IPS-18a (cell line): ENCODE measurements around the gene NIBAN1.
"Not testable (repeated sequence)": the region's sequence is repeated elsewhere in the genome, so short reads cannot be mapped to it uniquely, and the experiment has no call there.

Experiments used
- H3K27ac ChIP-seq: one replicate; pipeline ENCODE4 v1.5.1; 2013; ENCODE audit warnings: low read length
- H3K27me3 ChIP-seq: one replicate; pipeline ENCODE4 v1.6.1; 2013; ENCODE audit warnings: mild to moderate bottlenecking, low read length; ENCODE audit not compliant: control insufficient read depth, insufficient read depth
- H3K36me3 ChIP-seq: one replicate; pipeline ENCODE4 v1.6.1; 2013; ENCODE audit warnings: low read depth, low read length; ENCODE audit not compliant: control insufficient read depth
- H3K4me1 ChIP-seq: one replicate; pipeline ENCODE4 v1.6.1; 2013; ENCODE audit warnings: low read depth, low read length; ENCODE audit not compliant: control insufficient read depth
- H3K4me3 ChIP-seq: one replicate; pipeline ENCODE4 v1.5.1; 2013; ENCODE audit warnings: low read length
- H3K9ac ChIP-seq: one replicate; pipeline ENCODE4 v1.6.1; 2013; ENCODE audit warnings: mild to moderate bottlenecking, low read length, moderate library complexity
- H3K9me3 ChIP-seq: one replicate; pipeline ENCODE4 v1.6.1; 2013; ENCODE audit warnings: low read depth, low read length; ENCODE audit not compliant: control insufficient read depth

Gene NIBAN1, protein sequence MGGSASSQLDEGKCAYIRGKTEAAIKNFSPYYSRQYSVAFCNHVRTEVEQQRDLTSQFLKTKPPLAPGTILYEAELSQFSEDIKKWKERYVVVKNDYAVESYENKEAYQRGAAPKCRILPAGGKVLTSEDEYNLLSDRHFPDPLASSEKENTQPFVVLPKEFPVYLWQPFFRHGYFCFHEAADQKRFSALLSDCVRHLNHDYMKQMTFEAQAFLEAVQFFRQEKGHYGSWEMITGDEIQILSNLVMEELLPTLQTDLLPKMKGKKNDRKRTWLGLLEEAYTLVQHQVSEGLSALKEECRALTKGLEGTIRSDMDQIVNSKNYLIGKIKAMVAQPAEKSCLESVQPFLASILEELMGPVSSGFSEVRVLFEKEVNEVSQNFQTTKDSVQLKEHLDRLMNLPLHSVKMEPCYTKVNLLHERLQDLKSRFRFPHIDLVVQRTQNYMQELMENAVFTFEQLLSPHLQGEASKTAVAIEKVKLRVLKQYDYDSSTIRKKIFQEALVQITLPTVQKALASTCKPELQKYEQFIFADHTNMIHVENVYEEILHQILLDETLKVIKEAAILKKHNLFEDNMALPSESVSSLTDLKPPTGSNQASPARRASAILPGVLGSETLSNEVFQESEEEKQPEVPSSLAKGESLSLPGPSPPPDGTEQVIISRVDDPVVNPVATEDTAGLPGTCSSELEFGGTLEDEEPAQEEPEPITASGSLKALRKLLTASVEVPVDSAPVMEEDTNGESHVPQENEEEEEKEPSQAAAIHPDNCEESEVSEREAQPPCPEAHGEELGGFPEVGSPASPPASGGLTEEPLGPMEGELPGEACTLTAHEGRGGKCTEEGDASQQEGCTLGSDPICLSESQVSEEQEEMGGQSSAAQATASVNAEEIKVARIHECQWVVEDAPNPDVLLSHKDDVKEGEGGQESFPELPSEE

DNA sequence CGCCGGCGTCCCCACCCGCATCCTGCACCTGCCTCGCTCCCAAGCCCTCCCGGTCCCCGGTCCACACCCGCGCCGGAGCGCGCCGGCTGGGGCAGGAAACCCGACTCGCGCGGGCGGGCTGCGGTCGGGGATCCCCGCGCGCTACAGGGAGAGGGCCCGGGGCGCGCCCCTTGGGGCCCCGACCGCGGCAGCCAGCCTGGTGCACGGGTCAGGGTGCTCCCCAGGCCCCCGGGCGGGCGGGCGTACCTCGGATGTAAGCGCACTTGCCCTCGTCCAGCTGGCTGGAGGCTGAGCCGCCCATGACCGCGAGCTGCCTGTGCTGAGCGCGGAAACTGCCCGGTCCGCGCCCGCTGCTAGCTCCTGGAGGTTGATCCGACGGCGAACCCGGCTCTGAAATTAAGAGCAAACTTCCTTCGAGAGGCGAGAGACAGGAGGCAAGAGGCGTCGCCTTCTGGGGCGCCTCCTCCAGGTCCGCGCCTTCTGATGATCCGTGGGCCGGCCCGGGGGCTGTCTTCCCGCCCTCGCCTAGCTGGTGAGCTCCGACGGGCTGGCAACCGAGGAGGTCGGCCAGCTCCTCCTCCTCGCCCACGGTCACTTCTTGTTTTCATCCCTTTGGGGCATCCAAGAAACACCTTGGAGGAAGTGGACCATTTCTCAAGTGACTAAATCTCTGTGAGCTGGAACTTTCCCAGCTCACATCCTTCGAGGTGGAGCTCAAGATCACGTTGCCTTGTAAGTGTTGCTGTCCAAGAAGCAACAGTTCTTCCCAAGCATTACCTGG lies at the start of gene NIBAN1:
Gene NIBAN1, minus strand, starts transcription at position 453 of the 781 bp plus-strand sequence. Its CDS starts 152 bp downstream, at position 301.
- no peaks in the 10 kb centered on the region for H3K9me3 ChIP-seq
- no peaks in the 10 kb centered on the region for H3K36me3 ChIP-seq
- no peaks in the 10 kb centered on the region for H3K4me1 ChIP-seq
- H3K4me3 ChIP-seq = peak within 1 kb of the TSS; percentile 87
- peaks cover 52% of the 10 kb centered on the region for H3K27me3 ChIP-seq
- H3K9ac ChIP-seq = peak within 1 kb of the TSS; percentile 76
- H3K27ac ChIP-seq = no peak within 1 kb of the TSS

DNA sequence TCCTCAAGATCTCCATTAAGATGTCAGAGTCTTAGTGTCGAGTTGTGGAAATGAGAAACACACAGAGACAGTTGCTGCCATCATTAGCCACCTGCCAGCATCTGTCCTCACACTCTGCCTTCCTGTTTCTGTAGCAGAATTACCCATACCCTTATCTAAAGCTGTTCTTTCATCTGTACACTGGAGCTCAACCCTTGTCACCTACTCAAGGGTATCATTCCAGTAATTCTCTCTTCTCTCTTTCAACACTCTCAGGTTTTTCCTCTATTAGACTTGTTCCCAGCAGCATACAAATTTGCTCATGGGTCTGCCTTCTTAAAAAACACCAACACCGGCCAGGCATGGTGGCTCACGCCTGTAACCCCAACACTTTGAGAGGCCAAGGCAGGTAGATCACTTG lies 43.7 kb upstream of the NIBAN1 start:
- Histone ChIP-seq H3K4me3 (no peak overlapping the region), H3K27ac (no peak overlapping the region)

DNA sequence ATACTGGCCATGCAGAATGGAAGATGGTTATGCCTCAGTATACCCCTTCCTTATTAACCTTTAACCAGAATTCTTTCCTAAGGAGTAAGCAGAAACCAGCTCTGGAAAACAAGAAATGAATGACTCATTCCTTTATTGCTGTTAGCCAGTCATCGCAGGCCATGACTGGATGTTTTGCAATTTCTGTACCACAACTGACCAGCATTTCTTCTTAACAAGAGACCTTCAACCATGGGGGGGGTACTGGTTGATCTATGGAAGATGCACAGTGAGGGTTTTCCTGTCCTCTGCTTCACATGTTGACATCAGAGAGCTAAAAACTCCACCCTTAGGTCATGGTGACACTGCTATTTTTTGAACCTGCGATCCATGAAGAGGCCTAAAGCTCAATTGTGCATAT lies 43.0 kb upstream of the NIBAN1 start:
- Histone ChIP-seq H3K27me3 (no peaks in the 10 kb centered on the region), H3K9ac (no peak overlapping the region), H3K36me3 (no peaks in the 10 kb centered on the region), H3K27ac (no peak overlapping the region), H3K4me3 (no peak overlapping the region), H3K9me3 (no peaks in the 10 kb centered on the region), H3K4me1 (no peaks in the 10 kb centered on the region)

More for the DNA sequence above, 43.7 kb upstream of the NIBAN1 start:
- Histone ChIP-seq H3K9me3 (no peaks in the 10 kb centered on the region), H3K27me3 (no peaks in the 10 kb centered on the region), H3K4me1 (no peaks in the 10 kb centered on the region), H3K9ac (no peak overlapping the region), H3K36me3 (no peaks in the 10 kb centered on the region)

DNA sequence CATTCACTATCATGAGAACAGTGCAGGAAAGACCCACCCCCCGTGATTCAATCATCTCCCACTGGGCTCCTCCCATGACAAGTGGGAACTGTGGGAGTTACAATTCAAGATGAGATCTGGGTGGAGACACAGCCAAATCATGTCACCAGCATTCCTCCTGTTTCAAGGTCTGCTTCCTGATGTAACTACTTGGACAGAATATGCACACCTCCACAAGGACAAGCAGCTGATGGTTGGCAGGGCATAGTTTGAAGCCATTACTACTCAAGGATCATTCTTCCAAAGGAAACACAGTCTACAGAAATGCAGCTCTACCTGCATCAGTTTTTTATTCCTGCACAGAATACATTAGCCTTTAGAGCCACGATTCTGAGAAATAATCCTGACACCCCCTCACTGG lies 42.6 kb upstream of the NIBAN1 start:
- no peaks in the 10 kb centered on the region for H3K9me3 ChIP-seq
- H3K4me1 ChIP-seq = no peaks in the 10 kb centered on the region
- no peak overlapping the region for H3K27ac ChIP-seq
- no peak overlapping the region for H3K9ac ChIP-seq
- H3K4me3 ChIP-seq = no peak overlapping the region
- H3K36me3 ChIP-seq = no peaks in the 10 kb centered on the region
- H3K27me3 ChIP-seq = no peaks in the 10 kb centered on the region

DNA sequence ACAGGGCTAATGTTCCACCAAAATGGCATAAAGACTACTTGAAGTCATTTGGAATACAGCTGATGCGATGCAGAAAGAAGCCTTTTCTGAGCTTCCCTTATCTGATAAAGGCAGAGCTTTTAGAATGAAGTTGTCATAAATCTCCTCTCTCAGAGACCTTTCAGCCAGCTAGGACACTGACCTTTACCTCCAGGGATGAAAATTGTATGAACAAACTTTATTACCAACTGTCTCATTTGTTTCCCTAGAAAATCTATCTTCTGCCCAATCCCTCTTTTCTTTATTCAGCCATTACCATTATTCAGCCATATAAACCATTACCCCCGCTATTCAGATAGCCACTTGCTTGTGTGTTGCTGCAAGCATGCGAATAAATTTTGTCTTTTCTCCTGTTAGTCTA lies 41.3 kb upstream of the NIBAN1 start:
- no peaks in the 10 kb centered on the region for H3K4me1 ChIP-seq
- no peaks in the 10 kb centered on the region for H3K27me3 ChIP-seq
- H3K27ac ChIP-seq = no peak overlapping the region
- no peaks in the 10 kb centered on the region for H3K9me3 ChIP-seq
- no peak overlapping the region for H3K4me3 ChIP-seq
- H3K36me3 ChIP-seq = no peaks in the 10 kb centered on the region
- no peak overlapping the region for H3K9ac ChIP-seq

DNA sequence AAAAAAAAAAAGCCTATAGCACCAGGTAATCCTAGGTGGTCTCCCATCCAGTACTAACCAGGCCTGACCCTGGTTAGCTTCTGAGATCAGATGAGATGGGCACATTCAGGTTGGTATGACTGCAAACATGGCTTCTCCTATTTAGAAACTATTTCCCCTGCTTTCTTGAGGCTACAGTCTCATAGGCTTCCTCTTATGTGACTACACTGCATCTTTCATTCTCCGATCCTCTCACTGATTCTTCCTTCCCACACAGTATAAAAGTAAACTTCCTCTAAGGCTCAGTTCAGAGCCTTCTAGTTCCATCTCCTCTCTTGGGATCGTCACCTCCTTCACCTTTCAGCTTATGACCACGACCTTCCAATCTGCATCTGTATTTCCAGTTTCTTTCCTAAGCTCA lies 40.6 kb upstream of the NIBAN1 start:
- no peak overlapping the region for H3K27ac ChIP-seq
- H3K27me3 ChIP-seq = no peaks in the 10 kb centered on the region

DNA sequence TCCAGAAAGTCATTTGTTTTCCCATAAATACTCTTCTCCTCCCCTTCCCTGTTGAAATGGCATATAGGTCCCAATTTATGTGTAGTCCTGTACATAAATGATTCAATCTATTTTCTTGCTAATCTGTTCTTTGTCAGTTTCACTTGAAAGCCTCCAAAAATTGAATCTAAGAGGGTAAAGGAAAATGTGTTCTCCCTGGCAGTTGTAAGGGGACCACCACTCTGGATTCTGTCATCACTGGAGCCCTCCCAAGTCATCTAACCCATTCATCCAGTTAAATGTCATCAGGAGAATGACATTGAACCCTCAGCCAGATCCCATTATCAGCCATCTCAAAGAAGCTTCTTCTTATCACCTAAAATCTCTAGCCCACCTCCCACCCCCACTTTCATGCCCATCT lies 36.1 kb upstream of the NIBAN1 start:
- Histone ChIP-seq H3K27ac (no peak overlapping the region), H3K27me3 (no peaks in the 10 kb centered on the region), H3K4me3 (no peak overlapping the region), H3K9me3 (no peaks in the 10 kb centered on the region), H3K4me1 (no peaks in the 10 kb centered on the region), H3K36me3 (no peaks in the 10 kb centered on the region), H3K9ac (no peak overlapping the region)

More for the DNA sequence above, 40.6 kb upstream of the NIBAN1 start:
- Histone ChIP-seq H3K36me3 (no peaks in the 10 kb centered on the region), H3K9ac (no peak overlapping the region), H3K4me1 (no peaks in the 10 kb centered on the region), H3K9me3 (no peaks in the 10 kb centered on the region), H3K4me3 (no peak overlapping the region)

DNA sequence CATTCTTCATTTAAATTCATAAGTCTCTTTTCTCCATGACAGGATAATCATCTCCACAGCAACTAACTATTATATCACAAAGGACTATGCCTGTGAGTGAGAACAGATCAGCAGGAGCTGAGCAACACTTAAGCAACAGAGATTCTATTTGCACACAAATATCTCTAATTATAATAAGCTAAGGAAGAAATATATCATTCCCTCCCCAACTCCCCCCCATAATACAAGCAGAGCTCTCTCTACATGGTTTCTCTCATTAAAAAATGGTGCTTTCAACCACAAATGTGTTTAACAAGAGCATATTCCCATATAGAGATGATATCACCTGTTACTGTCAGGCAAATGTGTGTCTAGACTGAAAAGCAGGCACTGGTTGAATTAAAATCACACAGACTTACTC lies 34.5 kb upstream of the NIBAN1 start:
- Histone ChIP-seq H3K9ac (no peak overlapping the region), H3K9me3 (no peaks in the 10 kb centered on the region), H3K27me3 (no peaks in the 10 kb centered on the region), H3K4me3 (no peak overlapping the region), H3K4me1 (no peaks in the 10 kb centered on the region), H3K27ac (no peak overlapping the region), H3K36me3 (no peaks in the 10 kb centered on the region)

DNA sequence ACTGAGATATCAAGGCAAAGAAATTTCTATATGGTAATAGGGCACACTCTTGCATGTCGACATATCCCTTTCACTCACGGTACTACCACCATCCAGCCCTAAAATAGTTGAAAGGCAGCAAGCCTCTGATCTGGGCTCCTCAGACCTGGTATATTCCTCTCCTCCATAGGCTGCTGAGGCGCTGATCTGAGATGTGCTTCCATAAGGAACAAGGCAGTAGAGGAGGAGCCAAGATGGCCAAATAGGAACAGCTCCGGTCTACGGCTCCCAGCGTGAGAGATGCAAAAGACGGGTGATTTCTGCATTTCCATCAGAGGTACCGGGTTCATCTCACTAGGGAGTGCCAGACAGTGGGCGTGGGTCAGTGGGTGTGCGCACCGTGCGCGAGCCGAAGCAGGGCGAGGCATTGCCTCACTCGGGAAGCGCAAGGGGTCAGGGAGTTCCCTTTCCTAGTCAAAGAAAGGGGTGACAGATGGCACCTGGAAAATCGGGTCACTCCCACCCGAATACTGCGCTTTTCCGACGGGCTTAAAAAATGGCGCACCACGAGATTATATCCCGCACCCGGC lies 27.1 kb upstream of the NIBAN1 start:
- H3K9me3 ChIP-seq, H3K9ac ChIP-seq, H3K4me3 ChIP-seq, H3K27ac ChIP-seq, H3K36me3 ChIP-seq, H3K4me1 ChIP-seq, H3K27me3 ChIP-seq: not testable (repeated sequence)

DNA sequence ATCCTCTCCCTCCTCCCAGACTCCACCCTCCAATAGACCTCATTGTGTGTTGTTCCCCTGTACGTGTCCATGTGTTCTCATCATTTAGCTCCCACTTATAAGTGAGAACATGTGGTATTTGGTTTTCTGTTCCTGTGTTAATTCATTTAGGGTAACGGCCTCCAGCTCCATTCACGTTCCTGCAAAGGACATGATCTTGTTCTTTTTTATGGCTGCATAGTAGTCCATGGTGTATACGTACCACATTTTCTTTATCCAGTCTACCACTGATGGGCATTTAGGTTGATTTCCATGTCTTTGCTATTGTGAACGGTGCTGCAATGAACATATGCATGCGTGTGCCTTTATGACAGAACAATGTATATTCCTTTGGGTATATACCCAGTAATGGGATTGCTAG lies 25.7 kb upstream of the NIBAN1 start:
- not testable (repeated sequence) for H3K36me3 ChIP-seq, H3K9me3 ChIP-seq, H3K27me3 ChIP-seq, H3K27ac ChIP-seq, H3K9ac ChIP-seq, H3K4me3 ChIP-seq, H3K4me1 ChIP-seq

DNA sequence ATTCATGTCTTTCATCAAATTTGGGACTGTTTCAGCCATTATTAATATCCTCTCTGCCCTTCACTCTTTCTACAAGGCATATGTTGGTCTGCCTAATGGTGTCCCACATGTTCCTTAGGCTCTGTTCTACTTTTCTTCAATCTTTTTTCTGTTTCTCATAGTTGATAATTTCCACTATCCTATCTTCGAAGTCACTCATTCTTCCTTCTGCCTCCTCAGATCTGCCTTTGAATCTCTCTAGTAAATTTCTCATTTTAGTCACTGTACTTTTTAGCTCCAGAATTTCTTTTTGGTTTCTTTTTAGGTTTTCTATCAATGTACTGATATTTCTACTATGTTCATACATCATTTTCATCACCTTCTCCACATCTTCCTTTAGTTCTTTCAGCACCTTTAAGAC lies 20.0 kb upstream of the NIBAN1 start:
- H3K9me3 ChIP-seq = no peaks in the 10 kb centered on the region
- no peak overlapping the region for H3K27ac ChIP-seq
- H3K4me3 ChIP-seq = no peak overlapping the region
- no peak overlapping the region for H3K9ac ChIP-seq
- peaks cover 7% of the 10 kb centered on the region for H3K4me1 ChIP-seq
- H3K36me3 ChIP-seq = no peaks in the 10 kb centered on the region
- H3K27me3 ChIP-seq = no peaks in the 10 kb centered on the region
